ELR (cell line): ENCODE data around the gene PSMD13.
"Not testable (repeated sequence)": the region's sequence is repeated elsewhere in the genome, so short reads cannot be mapped to it uniquely, and the experiment has no call there.

Source experiments
- DNase-seq: peaks from one replicate; pipeline ENCODE4 v3.0.0-alpha.2; 2015; ENCODE audit warnings: low read depth

Gene PSMD13

GRCh38 chr11:272931-273198 lies 36.1 kb downstream of the PSMD13 start:
- DNase-seq, result no peak

GRCh38 chr11:276219-276618 lies 39.4 kb downstream of the PSMD13 start:
- DNase-seq, result no peak

GRCh38 chr11:278001-278951 lies 41.5 kb downstream of the PSMD13 start, which contains the start of gene NLRP6:
TSS of gene NLRP6 (plus strand) at chr11:278407. CDS start at chr11:278570, 163 bp downstream.
- DNase-seq, result no peak

GRCh38 chr11:279040-279965 lies 42.5 kb downstream of the PSMD13 start:
- no peak for DNase-seq

- no peak for DNase-seq
Observed at GRCh38 chr11:279966-280705, 43.4 kb downstream of the PSMD13 start.

GRCh38 chr11:280706-281485 lies 44.1 kb downstream of the PSMD13 start:
- DNase-seq, result no peak

GRCh38 chr11:281486-282161 lies 44.8 kb downstream of the PSMD13 start:
- no peak for DNase-seq

GRCh38 chr11:282171-282570 lies 45.4 kb downstream of the PSMD13 start:
- no peak for DNase-seq

GRCh38 chr11:282630-283360 lies 46.0 kb downstream of the PSMD13 start:
- no peak for DNase-seq

- no peak for DNase-seq
Observed at GRCh38 chr11:283405-284104, 46.8 kb downstream of the PSMD13 start.

GRCh38 chr11:284105-285020 lies 47.6 kb downstream of the PSMD13 start:
- DNase-seq, result no peak

- DNase-seq, result no peak
Observed at GRCh38 chr11:285021-285893, 48.5 kb downstream of the PSMD13 start.

- DNase-seq, result no peak
Observed at GRCh38 chr11:285894-286220, 49.1 kb downstream of the PSMD13 start.

- not testable (repeated sequence) for DNase-seq
Observed at GRCh38 chr11:286977-287820, 50.4 kb downstream of the PSMD13 start.

- DNase-seq, result no peak
Observed at GRCh38 chr11:287821-288477, 51.2 kb downstream of the PSMD13 start.
